Colonic mucosa (tissue), 4 donors: ENCODE results near the gene CRYBA1. TPM values are rescaled to one million over a fixed set of nuclear protein-coding genes. Genes with fewer than 3 reads are reported as not detected.

Experiments
- DNase-seq: peaks from one replicate; pipeline ENCODE4 v3.0.0-alpha.2; 2020
- H3K27ac ChIP-seq: fragments of 200-600 bp; one replicate; pipeline ENCODE4 v1.8.0; 2021
- H3K27me3 ChIP-seq: fragments of 200-600 bp; one replicate; pipeline ENCODE4 v1.8.0; 2021
- H3K36me3 ChIP-seq: fragments of 200-600 bp; one replicate; pipeline ENCODE4 v1.8.0; 2021
- H3K4me1 ChIP-seq: fragments of 200-600 bp; one replicate; pipeline ENCODE4 v1.8.0; 2021; ENCODE audit warnings: mild to moderate bottlenecking
- H3K4me3 ChIP-seq: fragments of 200-600 bp; one replicate; pipeline ENCODE4 v1.8.0; 2021
- H3K9ac ChIP-seq, 2 donors: one replicate each; pipeline ENCODE4 v1.7.0; 2013; ENCODE audit warnings: control low read depth in 2 of 2, low read depth in 2 of 2, low read length in 2 of 2
- H3K9me3 ChIP-seq: fragments of 200-600 bp; one replicate; pipeline ENCODE4 v1.8.0; 2021
- intact Hi-C: fragments of 100-400 bp; cut with DNase I; formaldehyde crosslinking; loops from one replicate; pipeline ENCODE4 v1.14.1; 2022
- total RNA-seq, 2 donors: library from RNA; stranded (reverse); fragmentation: NEBNext Ultra II Directional in 1 of 2; extraction: Animal tissue kit (Norgen Biotek cat#: 25700) in 1 of 2; gene quantifications; one replicate each; pipeline ENCODE4 v1.2.1, GENCODE V29; 2021
- TF ChIP-seq, protein P1 (sequence below): fragments of 200-600 bp; IDR thresholded peaks from one replicate; pipeline ENCODE4 v1.8.0; 2022; ENCODE audit warnings: antibody characterized with exemption, mild to moderate bottlenecking
- donor health status: healthy.
- donor health status: DM: no; HTN: no; CAD: no.
- donor health status: DM: no; HTN: no; CAD: no.

The CRYBA1 gene
- total RNA-seq, 2 donors from 2014 or later: not detected

DNA sequence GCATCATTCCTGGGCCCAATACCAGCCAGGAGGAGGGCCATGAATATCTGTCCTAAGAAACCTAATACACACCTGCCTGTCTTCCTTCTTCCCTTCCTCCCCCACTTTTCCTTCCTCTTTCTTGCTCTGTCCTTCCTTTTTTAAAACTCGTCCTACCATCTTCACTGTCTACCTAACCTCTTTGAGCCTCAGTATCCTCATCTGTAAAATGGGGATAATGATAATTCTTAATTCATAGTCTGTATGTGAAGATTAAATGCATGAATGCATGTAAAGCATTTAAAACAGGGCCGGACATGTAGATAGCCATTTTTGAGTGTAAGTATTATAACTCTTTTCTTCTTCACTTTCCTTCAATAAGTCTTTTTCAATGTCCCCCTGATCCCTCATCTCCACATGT lies 560 bp downstream of the CRYBA1 start:
- no peak for DNase-seq
- no peaks in the 10 kb centered on the region for H3K27me3 ChIP-seq
- H3K9ac ChIP-seq: no peak overlapping the region
- H3K36me3 ChIP-seq: no peaks in the 10 kb centered on the region
- H3K9me3 ChIP-seq: no peaks in the 10 kb centered on the region
- intact Hi-C loops: no loop called here
- H3K27ac ChIP-seq: no peak overlapping the region
- H3K4me1 ChIP-seq: no peaks in the 10 kb centered on the region
- H3K4me3 ChIP-seq: no peak overlapping the region
- TF ChIP-seq, protein P1, sequence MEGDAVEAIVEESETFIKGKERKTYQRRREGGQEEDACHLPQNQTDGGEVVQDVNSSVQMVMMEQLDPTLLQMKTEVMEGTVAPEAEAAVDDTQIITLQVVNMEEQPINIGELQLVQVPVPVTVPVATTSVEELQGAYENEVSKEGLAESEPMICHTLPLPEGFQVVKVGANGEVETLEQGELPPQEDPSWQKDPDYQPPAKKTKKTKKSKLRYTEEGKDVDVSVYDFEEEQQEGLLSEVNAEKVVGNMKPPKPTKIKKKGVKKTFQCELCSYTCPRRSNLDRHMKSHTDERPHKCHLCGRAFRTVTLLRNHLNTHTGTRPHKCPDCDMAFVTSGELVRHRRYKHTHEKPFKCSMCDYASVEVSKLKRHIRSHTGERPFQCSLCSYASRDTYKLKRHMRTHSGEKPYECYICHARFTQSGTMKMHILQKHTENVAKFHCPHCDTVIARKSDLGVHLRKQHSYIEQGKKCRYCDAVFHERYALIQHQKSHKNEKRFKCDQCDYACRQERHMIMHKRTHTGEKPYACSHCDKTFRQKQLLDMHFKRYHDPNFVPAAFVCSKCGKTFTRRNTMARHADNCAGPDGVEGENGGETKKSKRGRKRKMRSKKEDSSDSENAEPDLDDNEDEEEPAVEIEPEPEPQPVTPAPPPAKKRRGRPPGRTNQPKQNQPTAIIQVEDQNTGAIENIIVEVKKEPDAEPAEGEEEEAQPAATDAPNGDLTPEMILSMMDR: no peak

DNA sequence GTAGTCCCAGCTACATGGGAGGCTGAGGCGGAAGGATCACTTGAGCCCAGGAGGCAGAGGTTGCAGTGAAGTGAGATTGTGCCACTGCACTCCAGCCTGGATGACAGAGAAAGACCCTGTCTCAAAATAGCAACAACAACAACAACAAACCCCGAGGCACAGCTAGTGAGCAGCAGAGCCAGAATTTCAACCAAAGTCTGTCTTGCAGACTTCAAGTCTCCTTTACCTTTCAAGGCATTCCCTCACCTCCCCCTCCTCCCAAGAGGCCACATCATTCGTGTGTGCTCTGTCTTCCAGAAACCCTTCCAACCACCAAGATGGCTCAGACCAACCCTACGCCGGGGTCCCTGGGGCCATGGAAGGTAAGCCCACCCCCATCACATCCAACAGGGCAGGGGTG lies 2.2 kb downstream of the CRYBA1 start:
- H3K36me3 ChIP-seq: no peaks in the 10 kb centered on the region
- intact Hi-C loops: no loop called here
- no peaks in the 10 kb centered on the region for H3K4me1 ChIP-seq
- TF ChIP-seq, protein P1: no peak
- no peak overlapping the region for H3K9ac ChIP-seq
- no peak overlapping the region for H3K4me3 ChIP-seq
- no peak for DNase-seq
- H3K27ac ChIP-seq: no peak overlapping the region
- no peaks in the 10 kb centered on the region for H3K27me3 ChIP-seq
- no peaks in the 10 kb centered on the region for H3K9me3 ChIP-seq

DNA sequence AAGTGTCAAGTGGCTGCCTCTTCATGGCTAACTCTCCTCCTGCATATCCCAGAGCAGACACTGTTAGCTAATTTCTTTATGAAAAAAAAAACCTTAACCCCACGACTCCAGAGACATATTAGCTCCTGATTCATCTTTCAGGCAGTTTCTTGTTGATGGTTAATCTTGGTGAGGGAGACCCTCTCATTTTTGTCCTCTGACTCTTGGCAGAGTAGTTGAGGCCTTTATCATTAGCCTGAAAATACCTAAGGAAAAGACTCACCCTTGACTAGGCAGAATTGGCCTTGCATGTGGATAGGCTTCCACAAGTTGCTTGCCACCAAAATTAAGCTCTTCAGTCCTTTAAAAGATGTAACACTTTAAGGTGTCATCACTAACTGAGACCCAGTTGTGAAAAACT lies 4.0 kb downstream of the CRYBA1 start:
- no peak overlapping the region for H3K4me3 ChIP-seq
- no peak overlapping the region for H3K9ac ChIP-seq
- no peak for DNase-seq
- H3K27ac ChIP-seq: no peak overlapping the region
- no peaks in the 10 kb centered on the region for H3K4me1 ChIP-seq
- H3K36me3 ChIP-seq: no peaks in the 10 kb centered on the region
- TF ChIP-seq, protein P1: no peak
- H3K9me3 ChIP-seq: no peaks in the 10 kb centered on the region
- intact Hi-C loops: no loop called here
- no peaks in the 10 kb centered on the region for H3K27me3 ChIP-seq

DNA sequence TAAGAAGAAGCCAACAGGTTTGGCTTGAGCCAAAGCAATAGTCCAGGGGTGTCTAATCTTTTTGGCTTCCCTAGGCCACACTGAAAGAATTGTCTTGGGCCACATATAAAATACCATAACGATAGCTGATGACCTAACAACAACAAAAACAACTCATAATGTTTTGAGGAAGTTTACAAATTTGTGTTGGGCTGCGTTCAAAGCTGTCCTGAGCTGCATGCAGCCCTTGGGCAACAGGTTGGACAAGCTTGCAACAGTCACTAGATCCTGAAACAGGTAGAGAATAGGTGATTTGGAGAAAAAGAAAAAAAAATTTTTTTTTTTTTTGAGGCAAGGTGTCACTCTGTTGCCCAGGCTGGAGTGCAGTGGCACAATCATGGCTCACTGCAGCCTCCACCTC lies 4.5 kb downstream of the CRYBA1 start:
- Histone ChIP-seq H3K27me3 (no peaks in the 10 kb centered on the region), H3K9me3 (no peaks in the 10 kb centered on the region), H3K4me1 (peaks cover 2% of the 10 kb centered on the region), H3K4me3 (no peak overlapping the region), H3K27ac (no peak overlapping the region), H3K36me3 (no peaks in the 10 kb centered on the region), H3K9ac (no peak overlapping the region)
- no peak for DNase-seq
- intact Hi-C loops: no loop called here
- TF ChIP-seq, protein P1: no peak

DNA sequence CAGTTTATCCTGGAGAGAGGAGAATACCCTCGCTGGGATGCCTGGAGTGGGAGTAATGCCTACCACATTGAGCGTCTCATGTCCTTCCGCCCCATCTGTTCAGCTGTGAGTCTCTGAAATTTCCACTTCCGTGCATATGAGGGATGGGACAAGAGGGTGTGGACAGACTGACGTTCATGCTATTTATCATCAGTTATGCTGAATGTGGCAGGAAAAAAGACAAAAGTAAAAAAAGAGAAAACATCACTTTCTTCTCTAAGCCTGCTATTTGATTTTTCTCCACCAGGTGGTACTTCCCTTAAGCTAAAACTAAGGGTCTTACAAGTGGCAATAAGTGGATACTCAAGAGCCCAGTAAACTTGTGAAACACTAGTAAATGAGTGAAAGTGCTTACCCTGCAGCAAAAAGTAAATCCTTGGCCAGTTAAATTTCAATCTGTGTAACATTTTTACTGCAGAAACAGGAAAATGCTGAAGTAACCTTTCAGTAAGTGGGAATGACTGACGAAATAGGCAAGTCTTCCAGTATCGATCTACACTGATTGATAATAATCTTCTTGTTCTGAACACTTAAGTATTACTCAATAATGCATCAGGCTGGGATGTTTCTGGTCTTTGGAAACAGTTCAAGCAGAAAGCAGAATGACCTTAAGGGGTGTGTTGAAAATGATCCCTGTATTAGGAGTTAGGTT lies 5.6 kb downstream of the CRYBA1 start:
- H3K27ac ChIP-seq: no peak overlapping the region
- H3K9ac ChIP-seq: no peak overlapping the region
- H3K36me3 ChIP-seq: no peaks in the 10 kb centered on the region
- H3K27me3 ChIP-seq: no peaks in the 10 kb centered on the region
- DNase-seq: no peak
- TF ChIP-seq, protein P1: peak; percentile 39
- no peak overlapping the region for H3K4me3 ChIP-seq
- intact Hi-C loops: no loop called here
- H3K9me3 ChIP-seq: no peaks in the 10 kb centered on the region
- H3K4me1 ChIP-seq: peaks cover 7% of the 10 kb centered on the region
